Esophagus muscularis mucosa (tissue), 4 donors: ENCODE measurements around the gene ST6GALNAC6.

ENCODE experiments used
- CTCF ChIP-seq, 3 experiments: fragments of 200-600 bp in 2 of 3; fragments of 450-650 bp in 1 of 3; sonication (generic) in 2 of 3; IDR thresholded peaks; one replicate each; pipeline ENCODE4 v1.5.1; 2017 to 2019; ENCODE audit warnings: antibody characterized with exemption in 3 of 3, mild to moderate bottlenecking in 2 of 3, moderate library complexity in 1 of 3
- EP300 ChIP-seq: sonication (generic); formaldehyde crosslinking; IDR thresholded peaks from one replicate; pipeline ENCODE4 v1.6.1; 2017; ENCODE audit warnings: antibody characterized with exemption
- POLR2A ChIP-seq: fragments of 450-650 bp; IDR thresholded peaks from one replicate; pipeline ENCODE4 v1.6.1; 2017; ENCODE audit warnings: antibody characterized with exemption, moderate library complexity, mild to moderate bottlenecking, low read depth
- POLR2AphosphoS5 ChIP-seq, 2 donors: sonication (generic); formaldehyde crosslinking; IDR thresholded peaks; one replicate each; pipeline ENCODE4 v1.6.1; 2017; ENCODE audit warnings: antibody characterized with exemption in 2 of 2

DNA sequence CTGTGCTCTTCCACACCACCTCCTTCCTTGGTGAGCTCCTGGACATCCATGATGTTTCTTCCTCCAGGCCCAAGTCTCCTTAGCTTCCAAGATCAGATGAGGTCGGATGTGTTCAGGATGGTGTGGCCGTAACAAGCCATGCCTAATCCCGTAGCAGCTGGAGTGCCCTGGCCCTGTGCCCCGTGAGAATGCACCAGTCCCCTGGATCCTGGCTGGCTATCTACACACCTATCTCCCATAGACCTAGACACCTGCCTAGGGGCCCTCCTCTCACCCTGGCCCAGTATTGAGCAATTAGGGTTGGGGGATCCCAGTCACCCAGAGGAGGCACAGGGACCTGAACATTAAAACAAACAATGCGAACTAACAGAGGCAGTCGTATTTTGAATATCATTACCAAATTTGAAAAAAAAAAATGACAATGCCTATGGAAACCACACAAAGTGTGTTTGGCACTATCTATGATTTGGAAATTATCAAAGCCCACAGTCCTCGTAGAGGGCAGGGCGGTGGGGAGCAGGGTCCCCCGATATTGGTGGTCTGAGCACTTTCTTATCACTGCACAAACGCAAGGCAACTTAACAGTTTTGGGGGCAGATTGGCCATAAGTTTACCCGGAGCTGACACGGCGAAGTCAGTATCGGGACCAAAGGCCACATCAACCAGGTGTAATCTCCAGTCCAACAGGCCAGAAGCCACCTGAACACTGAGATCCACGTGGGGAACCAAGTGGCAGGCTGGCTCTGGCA is 58.1 kb downstream of the ST6GALNAC6 start:
- TF ChIP-seq POLR2AphosphoS5 (IDR thresholded peaks at IDR 0.05) = no peak
- TF ChIP-seq POLR2A = no peak
- no peak for TF ChIP-seq CTCF (IDR thresholded peaks at IDR 0.05)
- no peak for TF ChIP-seq EP300
